Lung (tissue), 12 donors: ENCODE results near the gene WNK2. TPM values are rescaled to one million over a fixed set of nuclear protein-coding genes. Genes with fewer than 3 reads are reported as not detected.

Experiments
- ATAC-seq: fragments of 200-7000 bp; cut with Tn5 transposase; one replicate; pipeline ENCODE4 v1.9.1; 2020; ENCODE audit warnings: moderate number of reproducible peaks; ENCODE audit not compliant: insufficient read depth, low FRiP score
- DNase-seq, 3 donors: peaks; one replicate each; pipeline ENCODE4 v3.0.0-alpha.2; 2013 to 2017
- H3K27ac ChIP-seq, 2 donors: one replicate each; pipeline ENCODE4 v1.5.1; 2013; ENCODE audit warnings: mild to moderate bottlenecking in 2 of 2, moderate library complexity in 2 of 2, control low read depth in 1 of 2, inconsistent platforms in 1 of 2, low read depth in 1 of 2, low read length in 1 of 2
- H3K27me3 ChIP-seq, 3 donors: one replicate each; pipeline ENCODE4 v1.5.1; 2013; ENCODE audit warnings: low read length in 2 of 3; ENCODE audit not compliant: control insufficient read depth in 3 of 3, insufficient read depth in 3 of 3
- H3K36me3 ChIP-seq, 4 donors: one replicate each; pipeline ENCODE4 v1.5.1; 2013; ENCODE audit warnings: low read length in 4 of 4, mild to moderate bottlenecking in 1 of 4, moderate library complexity in 1 of 4; ENCODE audit not compliant: control insufficient read depth in 4 of 4, insufficient read depth in 4 of 4
- H3K4me1 ChIP-seq, 5 donors: one replicate each; pipeline ENCODE4 v1.5.1; 2013; ENCODE audit warnings: low read length in 5 of 5, mild to moderate bottlenecking in 2 of 5, moderate library complexity in 1 of 5; ENCODE audit not compliant: control insufficient read depth in 5 of 5, insufficient read depth in 5 of 5
- H3K4me3 ChIP-seq: one replicate; pipeline ENCODE4 v1.5.1; 2013; ENCODE audit warnings: mild to moderate bottlenecking, control low read depth, moderate library complexity
- H3K9ac ChIP-seq, 2 donors: one replicate each; pipeline ENCODE4 v1.5.1; 2013; ENCODE audit warnings: low read length in 2 of 2, control low read depth in 1 of 2; ENCODE audit not compliant: insufficient read depth in 1 of 2
- H3K9me3 ChIP-seq, 4 donors: one replicate each; pipeline ENCODE4 v1.5.1; 2013; ENCODE audit warnings: low read length in 3 of 4, mild to moderate bottlenecking in 1 of 4, moderate library complexity in 1 of 4; ENCODE audit not compliant: control insufficient read depth in 4 of 4, insufficient read depth in 3 of 4
- WGBS, 2 donors: extraction: QIAGEN DNeasy Blood & Tissue Kit; methylation state at CpG; one replicate each; pipeline ENCODE4 v1.1.7; 2013; 5-methylcytosine and 5-hydroxymethylcytosine counted together
- polyA plus RNA-seq, 2 donors: library from polyadenylated mRNA; stranded (reverse); fragments of 200-250 nt; gene quantifications; one replicate each; pipeline ENCODE4 v1.2.1, GENCODE V29; 2013
- total RNA-seq, 2 donors: library from RNA; depleted of rRNA in 1 of 2; stranded (reverse); fragments of >200 nt in 1 of 2; gene quantifications; one replicate each; pipeline ENCODE4 v1.2.1, GENCODE V29; 2014 to 2021
- TF ChIP-seq, protein P1 (sequence below): IDR thresholded peaks from 2 replicates; pipeline ENCODE4 v1.5.1; 2012; ENCODE audit warnings: mild to moderate bottlenecking; ENCODE audit errors: control extremely low read depth, extremely low read depth
- donor health status: control.
- donor health status: control.
- donor health status: Bipolar disorder and iron deficiency.
- donor health status: healthy.
- donor health status: DM: yes; HTN: yes; CAD: no.

WNK2 gene
- total and polyA plus RNA-seq, 4 donors, result 1.00 to 8.5 (median 2.9) TPM

GRCh38 chr9:93177676-93178075 is 6.3 kb upstream of the WNK2 start:
- DNase-seq (no peak), ATAC-seq (no peak)
- Histone ChIP-seq H3K9me3 (peaks cover 0 to 7% (median 0%) of the 10 kb centered on the region in 4 donors), H3K9ac (no peak overlapping the region), H3K36me3 (no peaks in the 10 kb centered on the region), H3K4me1 (peaks cover 0 to 17% (median 4%) of the 10 kb centered on the region in 5 donors), H3K27me3 (peaks cover 0 to 10% (median 4%) of the 10 kb centered on the region in 3 donors), H3K4me3 (no peak overlapping the region), H3K27ac (no peak overlapping the region)
- TF ChIP-seq, protein P1, sequence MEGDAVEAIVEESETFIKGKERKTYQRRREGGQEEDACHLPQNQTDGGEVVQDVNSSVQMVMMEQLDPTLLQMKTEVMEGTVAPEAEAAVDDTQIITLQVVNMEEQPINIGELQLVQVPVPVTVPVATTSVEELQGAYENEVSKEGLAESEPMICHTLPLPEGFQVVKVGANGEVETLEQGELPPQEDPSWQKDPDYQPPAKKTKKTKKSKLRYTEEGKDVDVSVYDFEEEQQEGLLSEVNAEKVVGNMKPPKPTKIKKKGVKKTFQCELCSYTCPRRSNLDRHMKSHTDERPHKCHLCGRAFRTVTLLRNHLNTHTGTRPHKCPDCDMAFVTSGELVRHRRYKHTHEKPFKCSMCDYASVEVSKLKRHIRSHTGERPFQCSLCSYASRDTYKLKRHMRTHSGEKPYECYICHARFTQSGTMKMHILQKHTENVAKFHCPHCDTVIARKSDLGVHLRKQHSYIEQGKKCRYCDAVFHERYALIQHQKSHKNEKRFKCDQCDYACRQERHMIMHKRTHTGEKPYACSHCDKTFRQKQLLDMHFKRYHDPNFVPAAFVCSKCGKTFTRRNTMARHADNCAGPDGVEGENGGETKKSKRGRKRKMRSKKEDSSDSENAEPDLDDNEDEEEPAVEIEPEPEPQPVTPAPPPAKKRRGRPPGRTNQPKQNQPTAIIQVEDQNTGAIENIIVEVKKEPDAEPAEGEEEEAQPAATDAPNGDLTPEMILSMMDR, result no peak
- WGBS, 2 donors, result 86 to 92% methylated on average over 6 of the region's 6 CpGs

DNA sequence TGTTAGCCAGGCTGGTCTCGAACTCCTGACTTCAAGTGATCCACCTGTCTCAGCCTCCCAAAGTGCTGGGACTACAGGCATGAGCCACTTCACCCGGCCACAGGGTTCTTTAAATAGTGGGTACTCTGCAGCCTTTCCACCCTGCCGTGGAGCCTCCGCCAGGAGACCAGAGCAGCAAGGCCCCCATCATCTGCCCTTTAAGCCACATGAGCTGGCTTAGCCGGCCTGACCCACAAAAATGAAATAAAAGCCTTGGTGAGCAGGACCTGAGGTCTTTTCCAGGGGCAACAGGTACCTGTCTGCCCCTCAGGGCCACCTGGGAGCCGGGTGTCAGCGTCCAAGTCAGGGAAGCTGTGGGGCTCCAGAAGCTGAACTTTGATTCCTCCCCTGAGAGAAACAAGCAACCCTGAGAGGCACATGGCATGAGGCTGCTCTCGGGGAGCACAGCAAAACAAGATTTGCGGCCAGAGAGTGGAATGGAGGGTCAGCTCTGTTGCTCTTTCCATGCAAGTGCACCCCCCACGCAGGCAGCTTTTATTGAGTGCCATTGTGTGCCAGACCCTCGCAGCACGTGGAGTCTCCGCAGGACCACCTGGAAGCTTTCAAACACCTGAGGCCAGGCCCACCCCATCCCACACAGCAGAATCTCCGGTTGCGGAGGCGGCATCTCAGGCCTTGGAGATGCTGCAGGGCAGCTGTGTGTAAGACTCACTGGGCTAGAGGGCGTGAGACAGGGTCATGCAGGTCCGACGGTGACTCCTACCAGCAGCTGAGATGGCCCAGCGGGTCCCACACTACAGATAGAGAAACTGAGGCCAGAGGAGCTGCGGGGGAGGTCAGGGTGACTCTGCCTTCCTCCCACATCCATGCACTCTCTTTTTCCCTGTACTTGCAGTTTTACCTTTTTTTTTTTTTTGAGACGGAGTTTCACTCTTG is 4.8 kb upstream of the WNK2 start:
- TF ChIP-seq, protein P1, result no peak
- Histone ChIP-seq H3K36me3 (no peaks in the 10 kb centered on the region), H3K27ac (no peak overlapping the region), H3K4me1 (peaks cover 0 to 11% (median 0%) of the 10 kb centered on the region in 5 donors), H3K4me3 (no peak overlapping the region), H3K9ac (no peak overlapping the region), H3K9me3 (peaks cover 0 to 7% (median 0%) of the 10 kb centered on the region in 4 donors), H3K27me3 (peaks cover 0 to 20% (median 15%) of the 10 kb centered on the region in 3 donors)
- ATAC-seq (no peak), DNase-seq (no peak)
- 88 to 90% methylated on average over 21 to 22 of the region's 22 CpGs for WGBS, 2 donors

DNA sequence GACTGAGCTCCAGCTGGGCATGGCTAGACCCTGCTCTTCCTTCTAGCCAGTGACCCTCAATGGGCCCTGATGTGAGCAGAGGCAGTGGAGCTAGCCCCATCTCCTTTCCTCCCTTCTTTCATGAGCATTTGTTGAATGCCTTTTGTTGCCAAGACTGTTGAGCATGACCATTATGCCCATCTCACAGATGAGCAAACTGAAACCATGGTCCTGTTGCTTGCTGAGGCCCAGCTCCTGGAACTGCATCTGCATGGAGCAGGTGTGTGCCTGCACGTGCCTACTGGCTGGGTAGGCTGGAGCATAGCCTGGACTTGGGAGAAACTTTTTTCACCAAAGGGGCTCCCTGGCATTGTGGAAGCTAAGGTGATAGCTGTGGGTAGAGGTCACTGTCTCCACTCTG is 3.0 kb upstream of the WNK2 start:
- H3K9ac ChIP-seq, result no peak overlapping the region
- DNase-seq (no peak), ATAC-seq (no peak)
- H3K9me3 ChIP-seq, result peaks cover 0 to 7% (median 0%) of the 10 kb centered on the region in 4 donors
- peaks cover 0 to 23% (median 15%) of the 10 kb centered on the region in 3 donors for H3K27me3 ChIP-seq
- TF ChIP-seq, protein P1, result no peak
- WGBS, 2 donors, result 91 to 93% methylated on average over 1 of the region's 1 CpG
- H3K4me3 ChIP-seq, result no peak overlapping the region
- peaks cover 0 to 16% (median 0%) of the 10 kb centered on the region in 5 donors for H3K4me1 ChIP-seq
- no peaks in the 10 kb centered on the region for H3K36me3 ChIP-seq
- H3K27ac ChIP-seq, result no peak overlapping the region
